Osteoblast (primary cell): ENCODE data around the gene TTC21B. TPM values are rescaled to one million over a fixed set of nuclear protein-coding genes. Genes with fewer than 3 reads are reported as not detected.

Experiments
- total RNA-seq: library from RNA; depleted of rRNA; stranded (reverse); fragments of >200 nt; gene quantifications from 2 replicates; pipeline ENCODE4 v1.2.3, GENCODE V29; 2012

Gene TTC21B
- total RNA-seq, 1 donor = 25.7 TPM

Other genes with a start within 250 kb of the TTC21B start
- 11.2 and 12.7 TPM in 2 replicates for gene GALNT3, start 159.5 kb downstream of the TTC21B start, total RNA-seq
- gene SCN1A, start 174.2 kb upstream of the TTC21B start, total RNA-seq = 0.59 and 0.72 TPM in 2 replicates